Thoracic aorta (tissue), 2 donors: ENCODE measurements around the gene NT5C. TPM values are rescaled to one million over a fixed set of nuclear protein-coding genes. Genes with fewer than 3 reads are reported as not detected.

Source experiments
- ATAC-seq: fragments of 150-250 bp; one replicate; pipeline ENCODE4 v1.8.0; 2017; ENCODE audit warnings: low read depth; ENCODE audit not compliant: insufficient number of reproducible peaks, low FRiP score
- DNase-seq: peaks from one replicate; pipeline ENCODE4 v3.0.0-alpha.2; 2020; ENCODE audit warnings: low spot score
- H3K27ac ChIP-seq, 2 donors: fragments of 200-600 bp; sonication (generic); 1 replicate in 1 of 2; 2 replicates in 1 of 2; pipeline ENCODE4 v1.5.1; 2016; ENCODE audit warnings: mild to moderate bottlenecking in 2 of 2, moderate library complexity in 2 of 2
- H3K27me3 ChIP-seq: fragments of 200-600 bp; sonication (generic); replicated peaks from 2 replicates; pipeline ENCODE4 v1.6.0; 2016; ENCODE audit warnings: mild to moderate bottlenecking; ENCODE audit not compliant: insufficient read depth
- H3K36me3 ChIP-seq: fragments of 200-600 bp; sonication (generic); one replicate; pipeline ENCODE4 v1.5.1; 2016
- H3K4me1 ChIP-seq, 2 donors: fragments of 200-600 bp; sonication (generic); 1 replicate in 1 of 2; 2 replicates in 1 of 2; pipeline versions ENCODE4 v1.5.1 to v1.6.0; 2016; ENCODE audit warnings: low read depth in 2 of 2, mild to moderate bottlenecking in 1 of 2; ENCODE audit not compliant: control insufficient read depth in 1 of 2
- H3K4me3 ChIP-seq: fragments of 200-600 bp; sonication (generic); 2 replicates; pipeline ENCODE4 v1.5.1; 2016; ENCODE audit warnings: mild to moderate bottlenecking
- H3K9me3 ChIP-seq: fragments of 200-600 bp; sonication (generic); 2 replicates; pipeline ENCODE4 v1.5.1; 2016
- CTCF ChIP-seq: fragments of 200-600 bp; sonication (generic); IDR thresholded peaks from one replicate; pipeline ENCODE4 v1.5.1; 2019; ENCODE audit warnings: antibody characterized with exemption
- total RNA-seq, 2 donors: library from RNA; depleted of rRNA; stranded (reverse); fragments of >200 nt; gene quantifications; one replicate each; pipeline versions ENCODE4 v1.1.0 to v1.2.3, GENCODE V29; 2016

Gene NT5C
- total RNA-seq, 2 donors from 2014 or later, result 57.9 to 80.0 TPM

- TF ChIP-seq CTCF, result peak; percentile 90
- H3K4me1 ChIP-seq, result peaks cover 4 to 8% of the 10 kb centered on the region in 2 donors
- no peaks in the 10 kb centered on the region for H3K36me3 ChIP-seq
- no peaks in the 10 kb centered on the region for H3K9me3 ChIP-seq
- ATAC-seq (no peak), DNase-seq (no peak)
- no peak overlapping the region for H3K4me3 ChIP-seq
- H3K27me3 ChIP-seq, result no peaks in the 10 kb centered on the region
- H3K27ac ChIP-seq, result no peak overlapping the region
Measured at GRCh38 chr17:75105126-75106080, 26.1 kb downstream of the NT5C start.

- no peak for ATAC-seq
- no peaks in the 10 kb centered on the region for H3K9me3 ChIP-seq
- H3K4me3 ChIP-seq, result no peak overlapping the region
- TF ChIP-seq CTCF, result no peak
- no peak for DNase-seq
- H3K27ac ChIP-seq, result no peak overlapping the region
- H3K4me1 ChIP-seq, result peaks cover 0 to under 1% of the 10 kb centered on the region in 2 donors
- H3K27me3 ChIP-seq, result no peaks in the 10 kb centered on the region
- H3K36me3 ChIP-seq, result no peaks in the 10 kb centered on the region
Measured at GRCh38 chr17:75103601-75104554, 27.7 kb downstream of the NT5C start.

- H3K9me3 ChIP-seq, result no peaks in the 10 kb centered on the region
- no peaks in the 10 kb centered on the region for H3K4me1 ChIP-seq
- ATAC-seq, result no peak
- H3K4me3 ChIP-seq, result no peak overlapping the region
- TF ChIP-seq CTCF, result no peak
- H3K36me3 ChIP-seq, result no peaks in the 10 kb centered on the region
- no peak for DNase-seq
- H3K27ac ChIP-seq, result no peak overlapping the region
- no peaks in the 10 kb centered on the region for H3K27me3 ChIP-seq
Measured at GRCh38 chr17:75102385-75102821, 29.1 kb downstream of the NT5C start.

GRCh38 chr17:75099881-75100595 is 31.5 kb downstream of the NT5C start:
- H3K27ac ChIP-seq, result no peak overlapping the region
- H3K4me3 ChIP-seq, result no peak overlapping the region
- no peaks in the 10 kb centered on the region for H3K4me1 ChIP-seq
- TF ChIP-seq CTCF, result no peak
- H3K27me3 ChIP-seq, result no peaks in the 10 kb centered on the region
- DNase-seq, result no peak
- H3K9me3 ChIP-seq, result no peaks in the 10 kb centered on the region
- H3K36me3 ChIP-seq, result no peaks in the 10 kb centered on the region
- ATAC-seq, result no peak
